SK-N-SH (cell line): Measurements from ENCODE around the gene ARHGEF4. TPM values are rescaled to one million over a fixed set of nuclear protein-coding genes. Genes with fewer than 3 reads are reported as not detected.

Source experiments
- CTCF ChIA-PET: fragments of 300-600, 350-600 bp; formaldehyde crosslinking; extraction: SDS; loops from one replicate; lab custom pipeline; 2021; lab: Yijun Ruan, JAX
- POLR2A ChIA-PET: fragments of 350-600 bp; sonication (Branson Sonifier 250); formaldehyde crosslinking; extraction: SDS; loops from one replicate; lab custom pipeline; 2020; ENCODE audit warnings: antibody characterized with exemption, inconsistent platforms; lab: Yijun Ruan, JAX
- DNase-seq: peaks from one replicate; pipeline ENCODE4 v3.0.0; 2012
- H2AFZ ChIP-seq: fragments of 200-600 bp; sonication (generic); 2 replicates; pipeline ENCODE4 v1.8.1; 2016; ENCODE audit warnings: antibody characterized with exemption, mild to moderate bottlenecking, low read depth
- H3F3A ChIP-seq: fragments of 200-600 bp; sonication (generic); replicated peaks from 2 replicates; pipeline ENCODE3; 2016; ENCODE audit warnings: antibody characterized with exemption, mild to moderate bottlenecking; ENCODE audit not compliant: insufficient read depth
- H3K27ac ChIP-seq, 2 experiments: fragments of 200-500 bp in 1 of 2; fragments of 200-600 bp in 1 of 2; sonication (Bioruptor generic) in 1 of 2; sonication (generic), shearing (Covaris generic) in 1 of 2; 2 replicates each; pipeline versions ENCODE4 v1.5.1 to v1.6.1; 2014 to 2016; ENCODE audit warnings: low read depth in 2 of 2, inconsistent platforms in 1 of 2, low read length in 1 of 2, mild to moderate bottlenecking in 1 of 2, mixed read lengths in 1 of 2
- H3K27me3 ChIP-seq: fragments of 200-600 bp; sonication (generic), shearing (Covaris generic); 2 replicates; pipeline ENCODE4 v1.6.1; 2016; ENCODE audit warnings: mixed run types; ENCODE audit not compliant: insufficient read depth
- H3K36me3 ChIP-seq, 2 experiments: fragments of 200-500 bp in 1 of 2; fragments of 200-600 bp in 1 of 2; sonication (Bioruptor generic) in 1 of 2; sonication (generic) in 1 of 2; replicated peaks in 1 of 2; 2 replicates each; pipeline versions ENCODE3 to v1.5.1; 2014 to 2016; ENCODE audit warnings: low read length in 1 of 2, mild to moderate bottlenecking in 1 of 2; ENCODE audit not compliant: insufficient read depth in 2 of 2, control insufficient read depth in 1 of 2
- H3K4me1 ChIP-seq, 2 experiments: fragments of 200-500 bp in 1 of 2; fragments of 200-600 bp in 1 of 2; sonication (Bioruptor generic) in 1 of 2; sonication (generic), shearing (Covaris generic) in 1 of 2; 2 replicates each; pipeline versions ENCODE4 v1.5.1 to v1.6.1; 2014 to 2016; ENCODE audit warnings: low read depth in 1 of 2, low read length in 1 of 2, mixed run types in 1 of 2; ENCODE audit not compliant: insufficient read depth in 2 of 2, control insufficient read depth in 1 of 2
- H3K4me2 ChIP-seq: fragments of 200-600 bp; sonication (generic), shearing (Covaris generic); 2 replicates; pipeline ENCODE4 v1.6.1; 2017; ENCODE audit warnings: mixed run types
- H3K4me3 ChIP-seq, 2 experiments: fragments of 200-500 bp in 1 of 2; fragments of 200-600 bp in 1 of 2; sonication (Bioruptor generic) in 1 of 2; sonication (generic), shearing (Covaris generic) in 1 of 2; 2 replicates each; pipeline versions ENCODE4 v1.5.1 to v1.8.1; 2014 to 2016; ENCODE audit warnings: low read depth in 2 of 2, inconsistent platforms in 1 of 2, low read length in 1 of 2, mild to moderate bottlenecking in 1 of 2, mixed read lengths in 1 of 2, moderate library complexity in 1 of 2
- H3K79me2 ChIP-seq: fragments of 200-600 bp; sonication (generic); 2 replicates; pipeline ENCODE4 v1.8.1; 2017; ENCODE audit warnings: mild to moderate bottlenecking; ENCODE audit not compliant: insufficient read depth
- H3K9ac ChIP-seq: fragments of 200-600 bp; sonication (generic); 2 replicates; pipeline ENCODE4 v1.6.1; 2017; ENCODE audit warnings: mixed run types
- H3K9me2 ChIP-seq: fragments of 200-600 bp; sonication (generic); 2 replicates; pipeline ENCODE4 v1.6.1; 2017; ENCODE audit warnings: mixed run types
- H3K9me3 ChIP-seq: fragments of 200-600 bp; sonication (generic); 2 replicates; pipeline ENCODE4 v1.6.1; 2017; ENCODE audit warnings: mixed run types, mild to moderate bottlenecking, moderate library complexity
- H4K20me1 ChIP-seq: fragments of 200-600 bp; sonication (generic); 2 replicates; pipeline ENCODE4 v1.6.1; 2017; ENCODE audit warnings: mild to moderate bottlenecking, mixed run types; ENCODE audit not compliant: insufficient read depth
- CHD2 ChIP-seq: fragments of 150-350 bp; IDR thresholded peaks from 2 replicates; pipeline ENCODE4 v1.6.1; 2018; ENCODE audit warnings: low read length; ENCODE audit not compliant: partially characterized antibody
- CTCF ChIP-seq: fragments of 200-600 bp; sonication (generic); IDR thresholded peaks from 2 replicates; pipeline ENCODE4 v1.6.1; 2017; ENCODE audit warnings: antibody characterized with exemption, mild to moderate bottlenecking, moderate library complexity
- ELF1 ChIP-seq: IDR thresholded peaks from 2 replicates; pipeline ENCODE4 v1.4.0; 2012
- EP300 ChIP-seq, 2 experiments: IDR thresholded peaks; 2 replicates each; pipeline versions ENCODE4 v1.4.0 to v1.6.1; 2012; ENCODE audit warnings: borderline replicate concordance in 1 of 2, low read depth in 1 of 2, low read length in 1 of 2
- GABPA ChIP-seq: IDR thresholded peaks from 2 replicates; pipeline ENCODE4 v1.4.0; 2012; ENCODE audit warnings: low read depth, mild to moderate bottlenecking
- GATA2 ChIP-seq: sonication (generic); formaldehyde crosslinking; IDR thresholded peaks from 2 replicates; pipeline ENCODE4 v1.5.0; 2020; ENCODE audit warnings: mild to moderate bottlenecking, missing genetic modification reagents
- JUND ChIP-seq: IDR thresholded peaks from 2 replicates; pipeline ENCODE4 v1.4.0; 2012
- MXI1 ChIP-seq: IDR thresholded peaks from 2 replicates; pipeline ENCODE4 v1.6.1; 2012; ENCODE audit warnings: mild to moderate bottlenecking, low read depth, low read length, improper control_type of control experiment
- NFIC ChIP-seq: IDR thresholded peaks from 2 replicates; pipeline ENCODE4 v1.4.0; 2012; ENCODE audit warnings: borderline replicate concordance
- NRF1 ChIP-seq: IDR thresholded peaks from 2 replicates; pipeline ENCODE4 v1.6.1; 2012; ENCODE audit warnings: low read depth, mild to moderate bottlenecking, low read length
- RAD21 ChIP-seq: IDR thresholded peaks from 2 replicates; pipeline ENCODE4 v1.6.1; 2012; ENCODE audit warnings: mild to moderate bottlenecking, low read length
- RFX5 ChIP-seq: IDR thresholded peaks from 2 replicates; pipeline ENCODE4 v1.6.1; 2012; ENCODE audit warnings: mild to moderate bottlenecking, improper control_type of control experiment, low read length
- RXRA ChIP-seq: IDR thresholded peaks from 2 replicates; pipeline ENCODE4 v1.4.0; 2012; ENCODE audit warnings: low read depth, mild to moderate bottlenecking, borderline replicate concordance
- SMC3 ChIP-seq: IDR thresholded peaks from 2 replicates; pipeline ENCODE4 v1.6.1; 2012; ENCODE audit warnings: low read depth, low read length, improper control_type of control experiment
- WGBS: methylation state at CpG from one replicate; pipeline ENCODE4 v1.1.6; 2017; ENCODE audit warnings: low lambda C conversion rate; 5-methylcytosine and 5-hydroxymethylcytosine counted together
- polyA plus RNA-seq, 3 experiments: library from polyadenylated mRNA; depleted of rRNA; stranded (reverse); fragments of >200 nt; gene quantifications; 2 replicates each; pipeline ENCODE4 v1.2.3, GENCODE V29; 2012
- TF ChIP-seq, protein P1 (sequence below): IDR thresholded peaks from 2 replicates; pipeline ENCODE4 v1.4.0; 2012; ENCODE audit warnings: low read depth, borderline replicate concordance
- TF ChIP-seq, protein P2 (sequence below): fragments of 150-350 bp; IDR thresholded peaks from 2 replicates; pipeline ENCODE4 v1.6.1; 2016; ENCODE audit warnings: mild to moderate bottlenecking, low read depth, low read length
- TF ChIP-seq, protein P3 (sequence below): IDR thresholded peaks from 2 replicates; pipeline ENCODE4 v1.4.0; 2012; ENCODE audit warnings: low read depth

Gene ARHGEF4
- polyA plus RNA-seq, 1 of the 3 experiments (the other 2 are of a cell fraction), result 2.3 TPM

GRCh38 chr2:130963849-130964793 is 127.4 kb downstream of the ARHGEF4 start:
- H4K20me1 ChIP-seq, result no peaks in the 10 kb centered on the region
- CTCF ChIA-PET, result interaction anchor here (0.6 to 3.0 kb wide), 21 partner anchors 8 to 236 kb away, joined by 3 to 16 read pairs (median 3); no protein-coding TSS in a partner anchor
- no peaks in the 10 kb centered on the region for H3K36me3 ChIP-seq
- no peaks in the 10 kb centered on the region for H3F3A ChIP-seq
- no peak for TF ChIP-seq GABPA
- TF ChIP-seq JUND, result no peak
- TF ChIP-seq, protein P1, sequence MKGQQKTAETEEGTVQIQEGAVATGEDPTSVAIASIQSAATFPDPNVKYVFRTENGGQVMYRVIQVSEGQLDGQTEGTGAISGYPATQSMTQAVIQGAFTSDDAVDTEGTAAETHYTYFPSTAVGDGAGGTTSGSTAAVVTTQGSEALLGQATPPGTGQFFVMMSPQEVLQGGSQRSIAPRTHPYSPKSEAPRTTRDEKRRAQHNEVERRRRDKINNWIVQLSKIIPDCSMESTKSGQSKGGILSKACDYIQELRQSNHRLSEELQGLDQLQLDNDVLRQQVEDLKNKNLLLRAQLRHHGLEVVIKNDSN, result no peak
- no peak for TF ChIP-seq MXI1
- peak; percentile 26 for TF ChIP-seq RAD21
- TF ChIP-seq ELF1, result no peak
- TF ChIP-seq, protein P2, sequence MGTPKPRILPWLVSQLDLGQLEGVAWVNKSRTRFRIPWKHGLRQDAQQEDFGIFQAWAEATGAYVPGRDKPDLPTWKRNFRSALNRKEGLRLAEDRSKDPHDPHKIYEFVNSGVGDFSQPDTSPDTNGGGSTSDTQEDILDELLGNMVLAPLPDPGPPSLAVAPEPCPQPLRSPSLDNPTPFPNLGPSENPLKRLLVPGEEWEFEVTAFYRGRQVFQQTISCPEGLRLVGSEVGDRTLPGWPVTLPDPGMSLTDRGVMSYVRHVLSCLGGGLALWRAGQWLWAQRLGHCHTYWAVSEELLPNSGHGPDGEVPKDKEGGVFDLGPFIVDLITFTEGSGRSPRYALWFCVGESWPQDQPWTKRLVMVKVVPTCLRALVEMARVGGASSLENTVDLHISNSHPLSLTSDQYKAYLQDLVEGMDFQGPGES, result no peak
- no peak for TF ChIP-seq RFX5
- TF ChIP-seq, protein P3, sequence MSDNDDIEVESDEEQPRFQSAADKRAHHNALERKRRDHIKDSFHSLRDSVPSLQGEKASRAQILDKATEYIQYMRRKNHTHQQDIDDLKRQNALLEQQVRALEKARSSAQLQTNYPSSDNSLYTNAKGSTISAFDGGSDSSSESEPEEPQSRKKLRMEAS, result no peak
- peak; percentile 22; the same call in 1 of the 2 replicates for TF ChIP-seq NRF1
- TF ChIP-seq NFIC, result no peak
- TF ChIP-seq EP300 (IDR thresholded peaks at IDR 0.05; ENCODE audit: borderline replicate concordance in 1 of 2, low read depth in 1 of 2, low read length in 1 of 2), result no peak
- no peak for TF ChIP-seq CHD2
- TF ChIP-seq RXRA, result no peak
- TF ChIP-seq SMC3, result peak; percentile 23; the same call in 1 of the 2 replicates
- peak; percentile 20; the same call in 1 of the 2 replicates for TF ChIP-seq CTCF
- no peak for TF ChIP-seq GATA2
- TF ChIP-seq, all 33 proteins: peak for 4
- Histone ChIP-seq H3K27ac (no peak overlapping the region), H3K9me2 (no peaks in the 10 kb centered on the region), H3K9ac (no peak overlapping the region), H3K79me2 (no peaks in the 10 kb centered on the region), H3K9me3 (no peaks in the 10 kb centered on the region), H3K27me3 (peaks cover 21% of the 10 kb centered on the region), H3K4me3 (peak overlapping the region; percentile 31 to 35; a peak in 2 of 4 replicates), H2AFZ (no peak overlapping the region), H3K4me2 (peak overlapping the region; percentile 60), H3K4me1 (peaks cover 0 to 8% of the 10 kb centered on the region in 2 experiments; a peak in 1 of 4 replicates)
- POLR2A ChIA-PET, result no interaction called here
- peak; percentile 82 for DNase-seq
- WGBS, result 4% methylated on average over 38 of the region's 84 CpGs
